Spleen (tissue), 7 donors: Measurements from ENCODE around the gene SAFB.

Experiments
- CTCF ChIP-seq, 11 experiments: fragments of 200-600 bp in 7 of 11; fragments of 450-650 bp in 4 of 11; sonication (generic) in 4 of 11; IDR thresholded peaks in 8 of 11; conservative IDR thresholded peaks in 3 of 11; 1 replicate in 7 of 11; 2 replicates in 4 of 11; pipeline versions ENCODE4 v1.4.0 to v1.8.0; 2016 to 2021; ENCODE audit warnings: antibody characterized with exemption in 11 of 11, inconsistent platforms in 4 of 11, mild to moderate bottlenecking in 1 of 11
- POLR2A ChIP-seq, 3 donors: fragments of 450-650 bp; IDR thresholded peaks; one replicate each; pipeline ENCODE4 v1.5.1; 2017; ENCODE audit warnings: antibody characterized with exemption in 3 of 3, mild to moderate bottlenecking in 1 of 3
- donor health status: DM: no; HTN: no; CAD: no; lungs with moderate emphysema.
- donor health status: DM: no; HTN: no; CAD: no.
- donor health status: DM: no; HTN: no; CAD: no.

- TF ChIP-seq POLR2A (IDR thresholded peaks at IDR 0.05) (no peak), CTCF (IDR thresholded peaks at IDR 0.05 in 8 of 11, conservative IDR thresholded peaks at IDR 0.05 in 3 of 11) (no peak)
Observed at GRCh38 chr19:5637971-5638370, 15.1 kb downstream of the SAFB start.
